ENCODE results near the gene DAPK2.

Gene DAPK2

GRCh38 chr15:63895194-63895593, 151.1 kb downstream of the DAPK2 start:
- TF ChIP-seq GATA2 (IDR thresholded peaks at IDR 0.05; ENCODE audit: low read depth, low read length) (no peak), GATA3 (IDR thresholded peaks at IDR 0.05; ENCODE audit: low read depth, low read length) (no peak)

- no peak for TF ChIP-seq GATA3 (IDR thresholded peaks at IDR 0.05; ENCODE audit: low read depth, low read length)
Observed at GRCh38 chr15:63894662-63894949, 151.7 kb downstream of the DAPK2 start.

- no peak for TF ChIP-seq GATA2 (IDR thresholded peaks at IDR 0.05; ENCODE audit: low read depth, low read length)
- no peak for TF ChIP-seq GATA3 (IDR thresholded peaks at IDR 0.05; ENCODE audit: low read depth, low read length)
Observed at GRCh38 chr15:63893866-63894661, 152.2 kb downstream of the DAPK2 start.

- TF ChIP-seq GATA2 (IDR thresholded peaks at IDR 0.05; ENCODE audit: low read depth, low read length) = no peak
- no peak for TF ChIP-seq GATA3 (IDR thresholded peaks at IDR 0.05; ENCODE audit: low read depth, low read length)
Observed at GRCh38 chr15:63892794-63893441, 153.4 kb downstream of the DAPK2 start.

GRCh38 chr15:63891768-63892133, 154.5 kb downstream of the DAPK2 start:
- TF ChIP-seq GATA2 (IDR thresholded peaks at IDR 0.05; ENCODE audit: low read depth, low read length) = no peak
- TF ChIP-seq GATA3 (IDR thresholded peaks at IDR 0.05; ENCODE audit: low read depth, low read length) = no peak

GRCh38 chr15:63891079-63891767, 155.1 kb downstream of the DAPK2 start:
- no peak for TF ChIP-seq GATA2 (IDR thresholded peaks at IDR 0.05; ENCODE audit: low read depth, low read length)
- no peak for TF ChIP-seq GATA3 (IDR thresholded peaks at IDR 0.05; ENCODE audit: low read depth, low read length)

GRCh38 chr15:63890617-63891016, 155.7 kb downstream of the DAPK2 start:
- TF ChIP-seq GATA2 (IDR thresholded peaks at IDR 0.05; ENCODE audit: low read depth, low read length) (no peak), GATA3 (IDR thresholded peaks at IDR 0.05; ENCODE audit: low read depth, low read length) (no peak)

GRCh38 chr15:63889831-63890230, 156.5 kb downstream of the DAPK2 start:
- TF ChIP-seq GATA2 (IDR thresholded peaks at IDR 0.05; ENCODE audit: low read depth, low read length) (no peak), GATA3 (IDR thresholded peaks at IDR 0.05; ENCODE audit: low read depth, low read length) (no peak)

- no peak for TF ChIP-seq GATA3 (IDR thresholded peaks at IDR 0.05; ENCODE audit: low read depth, low read length)
- no peak for TF ChIP-seq GATA2 (IDR thresholded peaks at IDR 0.05; ENCODE audit: low read depth, low read length)
Observed at GRCh38 chr15:63888823-63889222, 157.5 kb downstream of the DAPK2 start.

GRCh38 chr15:63888146-63888545, 158.1 kb downstream of the DAPK2 start:
- no peak for TF ChIP-seq GATA2 (IDR thresholded peaks at IDR 0.05; ENCODE audit: low read depth, low read length)
- no peak for TF ChIP-seq GATA3 (IDR thresholded peaks at IDR 0.05; ENCODE audit: low read depth, low read length)

GRCh38 chr15:63887630-63888029, 158.7 kb downstream of the DAPK2 start:
- TF ChIP-seq GATA2 (IDR thresholded peaks at IDR 0.05; ENCODE audit: low read depth, low read length) (no peak), GATA3 (IDR thresholded peaks at IDR 0.05; ENCODE audit: low read depth, low read length) (no peak)

- TF ChIP-seq GATA3 (IDR thresholded peaks at IDR 0.05; ENCODE audit: low read depth, low read length) (no peak), GATA2 (IDR thresholded peaks at IDR 0.05; ENCODE audit: low read depth, low read length) (no peak)
Observed at GRCh38 chr15:63884953-63885352, 161.3 kb downstream of the DAPK2 start.

GRCh38 chr15:63881431-63881830, 164.9 kb downstream of the DAPK2 start:
- TF ChIP-seq GATA2 (IDR thresholded peaks at IDR 0.05; ENCODE audit: low read depth, low read length) = no peak
- TF ChIP-seq GATA3 (IDR thresholded peaks at IDR 0.05; ENCODE audit: low read depth, low read length) = no peak

GRCh38 chr15:63880744-63881143, 165.5 kb downstream of the DAPK2 start:
- TF ChIP-seq GATA3 (IDR thresholded peaks at IDR 0.05; ENCODE audit: low read depth, low read length) = no peak
- no peak for TF ChIP-seq GATA2 (IDR thresholded peaks at IDR 0.05; ENCODE audit: low read depth, low read length)

- TF ChIP-seq GATA2 (IDR thresholded peaks at IDR 0.05; ENCODE audit: low read depth, low read length) (no peak), GATA3 (IDR thresholded peaks at IDR 0.05; ENCODE audit: low read depth, low read length) (no peak)
Observed at GRCh38 chr15:63879995-63880394, 166.3 kb downstream of the DAPK2 start.

Measured in SH-SY5Y (cell line).